ENCODE results near the gene SPATA33. TPM values are rescaled to one million over a fixed set of nuclear protein-coding genes. Genes with fewer than 3 reads are reported as not detected.
A peak's percentile ranks its signal among the peaks of the same experiment; 100 is the strongest.
"Not testable (repeated sequence)": the region's sequence is repeated elsewhere in the genome, so short reads cannot be mapped to it uniquely, and the experiment has no call there.

The SPATA33 gene
- total RNA-seq, 1 donor from 2014 or later, result 3.0 TPM

DNA sequence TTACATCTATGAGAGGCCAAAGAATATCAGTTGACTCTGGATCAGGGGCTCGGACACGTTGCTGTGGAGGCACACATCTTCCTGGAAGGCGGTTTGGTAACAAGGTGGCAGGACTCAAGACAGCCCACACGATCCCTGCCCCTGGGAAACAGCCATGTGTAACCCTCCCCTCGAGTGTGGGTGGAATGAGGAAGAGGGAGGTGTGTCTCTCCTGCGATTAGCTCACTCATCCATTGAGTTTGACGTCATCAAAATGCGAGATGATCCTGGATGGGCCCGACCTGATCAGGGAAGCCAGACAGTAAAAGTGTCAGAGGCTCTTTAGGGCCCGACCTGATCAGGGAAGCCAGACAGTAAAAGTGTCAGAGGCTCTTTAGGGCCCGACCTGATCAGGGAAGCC, 6.6 kb downstream of the SPATA33 start:
- not testable (repeated sequence) for DNase-seq

DNA sequence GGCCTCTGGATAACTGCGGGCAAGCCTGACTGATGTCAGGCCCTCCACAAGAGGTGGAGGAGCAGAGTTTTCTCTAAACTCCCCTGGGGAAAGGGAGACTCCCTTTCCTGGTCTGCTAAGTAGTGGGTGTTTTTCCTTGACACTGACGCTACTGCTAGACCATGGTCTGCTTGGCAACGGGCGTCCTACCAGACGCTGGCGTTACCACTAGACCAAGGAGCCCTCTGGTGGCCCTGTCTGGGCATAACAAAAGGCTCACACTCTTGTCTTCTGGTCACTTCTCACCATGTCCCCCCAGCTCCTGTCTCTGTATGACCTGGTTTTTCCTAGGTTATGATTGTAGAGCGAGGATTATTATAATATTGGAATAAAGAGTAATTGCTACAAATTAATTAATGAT, 9.4 kb downstream of the SPATA33 start:
- DNase-seq, result not testable (repeated sequence)

DNA sequence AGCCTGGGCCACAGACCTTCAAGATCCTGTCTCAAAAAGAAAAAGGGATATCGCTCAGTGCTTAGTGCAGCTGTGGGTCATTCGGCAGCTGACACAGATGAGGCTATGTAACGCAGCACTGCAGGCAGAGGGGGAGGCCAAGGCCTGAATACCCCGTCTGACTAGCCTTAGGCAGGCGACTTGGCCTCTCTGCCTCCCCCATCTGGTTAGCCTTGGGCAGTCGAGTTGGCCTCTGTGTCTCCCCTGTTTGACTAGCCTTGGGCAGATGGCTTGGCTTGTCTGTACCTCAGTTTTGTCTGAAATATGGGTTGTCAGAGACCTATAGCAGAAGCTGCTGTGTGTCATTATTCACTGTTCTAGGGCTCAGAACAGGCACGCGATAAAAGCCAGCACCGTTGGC, 10.0 kb downstream of the SPATA33 start:
- no peak for DNase-seq

DNA sequence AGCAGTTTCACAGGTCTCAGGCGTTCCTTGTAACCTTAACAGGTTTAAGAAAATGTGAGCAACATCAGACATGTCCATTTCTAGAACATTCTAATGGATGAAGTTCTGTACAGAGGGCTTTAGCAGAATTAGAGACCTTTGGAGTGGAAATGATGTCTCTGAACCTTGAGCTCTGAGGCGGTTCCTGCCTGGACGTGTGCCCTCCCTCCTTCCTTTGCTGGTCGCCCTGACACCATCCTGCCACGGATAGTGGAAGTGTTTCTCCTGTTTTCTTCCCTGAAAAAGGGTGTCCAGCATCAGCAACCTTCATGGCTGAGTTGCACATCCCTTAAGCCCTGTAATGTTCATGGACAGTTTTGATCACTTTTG, 11.1 kb downstream of the SPATA33 start:
- DNase-seq, result no peak

DNA sequence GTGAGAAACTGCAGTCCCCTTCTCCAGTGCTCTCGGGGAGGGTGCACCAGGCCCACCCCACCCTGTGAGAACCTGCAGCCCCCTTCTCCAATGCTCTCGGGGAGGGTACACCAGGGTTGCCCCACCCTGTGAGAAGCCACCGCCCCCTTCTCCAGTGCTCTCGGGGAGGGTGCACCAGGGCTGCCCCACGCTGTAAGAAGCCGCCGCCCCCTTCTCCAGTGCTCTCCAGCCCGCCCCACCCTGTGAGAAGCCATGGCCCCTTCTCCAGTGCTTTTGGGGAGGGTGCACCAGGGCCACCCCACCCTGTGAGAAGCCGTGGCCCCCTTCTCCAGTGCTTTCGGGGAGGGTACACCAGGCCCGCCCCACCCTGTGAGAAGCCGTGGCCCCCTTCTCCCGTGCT, 12.1 kb downstream of the SPATA33 start:
- DNase-seq, result no peak

DNA sequence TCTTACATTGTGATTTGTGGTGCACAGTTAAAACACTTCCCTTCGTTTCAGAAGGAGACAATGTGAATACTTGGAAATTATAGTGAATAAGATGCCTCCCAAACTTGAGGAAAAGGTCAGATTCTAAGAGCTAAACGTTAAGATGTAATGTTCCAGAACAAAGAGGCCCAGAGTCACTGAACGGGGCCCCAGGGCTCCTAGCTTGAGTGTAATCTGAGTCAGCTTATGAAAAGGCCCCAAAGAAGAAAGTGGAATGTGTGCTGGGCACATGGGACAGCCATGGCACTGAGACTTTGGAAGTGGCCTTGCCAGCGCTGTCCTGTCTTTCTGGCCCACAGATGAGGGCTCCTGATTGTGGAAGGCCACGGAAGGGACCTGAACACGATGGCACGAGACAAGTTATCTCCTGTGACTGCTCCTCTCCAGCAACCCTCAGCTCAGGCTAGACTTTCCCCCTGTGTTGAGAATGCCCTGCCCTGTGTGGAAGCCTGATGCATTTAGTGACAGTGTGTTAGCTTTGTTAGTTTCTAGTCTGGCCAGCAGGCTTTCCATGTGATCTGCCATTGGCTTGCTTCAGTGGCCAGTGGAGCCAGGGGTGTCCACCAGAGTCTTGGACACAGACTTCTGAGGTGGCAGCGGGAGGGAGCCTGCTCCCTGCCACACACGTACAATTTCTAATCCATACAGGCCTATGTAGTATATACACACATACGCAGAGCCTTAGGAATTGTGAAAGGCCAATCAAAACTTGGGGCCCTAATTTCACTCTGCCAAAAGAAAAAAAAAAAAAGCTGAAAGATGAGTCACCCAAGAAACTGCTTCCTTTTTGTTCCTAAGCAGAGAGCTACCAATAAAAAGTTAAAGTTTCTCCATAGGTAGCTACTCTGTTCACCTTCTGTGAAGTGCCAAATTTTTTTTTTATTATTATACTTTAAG, 13.1 kb downstream of the SPATA33 start:
- DNase-seq, result no peak

DNA sequence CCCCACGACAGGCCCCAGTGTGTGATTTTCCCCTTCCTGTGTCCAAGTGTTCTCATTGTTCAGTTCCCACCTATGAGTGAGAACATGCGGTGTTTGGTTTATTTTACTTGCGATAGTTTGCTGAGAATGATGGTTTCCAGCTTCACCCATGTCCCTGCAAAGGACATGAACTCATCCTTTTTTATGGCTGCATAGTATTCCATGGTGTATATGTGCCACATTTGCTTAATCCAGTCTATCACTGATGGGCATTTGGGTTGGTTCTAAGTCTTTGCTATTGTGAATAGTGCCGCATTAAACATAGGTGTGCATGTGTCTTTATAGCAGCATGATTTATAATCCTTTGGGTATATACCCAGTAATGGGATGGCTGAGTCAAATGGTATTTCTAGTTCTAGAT, 13.9 kb downstream of the SPATA33 start:
- not testable (repeated sequence) for DNase-seq

DNA sequence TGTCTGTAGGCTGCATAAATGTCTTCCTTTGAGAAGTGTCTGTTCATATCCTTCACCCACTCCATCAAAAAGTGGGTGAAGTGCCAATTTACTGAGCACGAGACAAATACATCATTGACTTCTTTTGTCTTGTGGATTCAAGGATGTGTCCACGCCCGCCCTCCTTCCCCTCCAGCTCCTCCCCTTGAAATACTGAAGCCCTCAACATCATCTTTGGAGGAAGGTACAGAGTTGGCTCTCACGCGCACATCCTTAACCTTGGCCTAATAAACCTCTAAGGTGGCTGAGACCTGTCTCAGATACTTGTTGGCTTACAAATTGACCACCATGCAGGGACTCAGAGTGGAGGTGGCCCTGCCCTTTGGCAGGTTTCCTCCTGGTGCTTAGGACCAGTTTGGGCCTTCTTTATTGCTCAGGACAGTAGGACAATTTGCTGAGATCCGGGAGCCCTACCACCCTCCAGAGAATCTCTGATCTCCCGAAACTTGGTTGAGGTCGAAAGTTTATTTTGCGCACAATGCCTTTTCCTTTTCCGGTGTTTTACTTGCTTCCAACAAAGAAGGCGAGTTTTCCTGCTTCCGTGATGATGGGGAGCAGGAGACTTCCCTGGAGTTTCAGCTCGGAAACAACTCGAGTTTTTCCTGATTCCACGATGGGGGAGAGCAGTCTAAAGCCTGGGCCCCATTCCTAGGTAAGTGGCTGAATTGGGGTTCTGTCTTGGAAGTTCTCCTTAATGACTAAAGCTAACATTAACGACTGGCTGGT, 14.7 kb downstream of the SPATA33 start:
- DNase-seq, result no peak

DNA sequence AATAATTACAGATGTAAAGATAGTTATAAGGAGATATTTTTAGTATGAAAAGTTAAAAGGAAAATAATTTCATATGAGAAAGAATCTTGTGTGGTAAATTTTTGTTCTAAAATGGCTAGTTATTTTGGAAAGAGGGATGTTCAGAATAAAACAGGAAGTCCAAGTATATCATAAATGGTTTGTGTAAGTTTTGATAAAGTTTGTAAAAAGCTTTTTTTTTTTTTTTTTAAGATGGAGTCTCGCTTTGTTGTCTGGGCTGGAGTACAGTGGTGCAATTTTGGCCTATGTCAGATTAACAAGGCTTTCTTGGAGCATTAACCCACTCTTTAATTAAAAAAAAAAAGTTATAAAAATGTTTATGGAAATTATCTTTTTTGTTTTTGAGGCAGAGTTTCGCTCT, 20.6 kb downstream of the SPATA33 start:
- DNase-seq, result no peak

DNA sequence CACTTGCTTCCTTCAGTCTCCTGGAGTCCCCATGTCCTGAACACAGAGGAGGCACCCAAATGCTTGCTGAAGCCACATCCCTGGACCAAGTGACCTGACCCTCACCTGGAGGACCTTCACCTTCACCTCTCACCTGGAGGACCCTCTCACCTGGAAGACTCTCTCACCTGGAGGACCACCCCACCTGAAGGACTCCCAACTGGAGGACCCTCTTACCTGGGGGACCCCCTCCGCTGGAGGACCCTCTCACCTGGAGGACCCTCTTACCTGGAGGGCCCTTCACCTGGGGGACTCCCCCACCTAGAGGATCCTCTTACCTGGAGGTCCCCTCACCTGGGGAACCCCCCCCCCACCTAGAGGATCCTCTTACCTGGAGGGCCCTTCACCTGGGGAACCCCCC, 28.3 kb downstream of the SPATA33 start:
- DNase-seq, result no peak

DNA sequence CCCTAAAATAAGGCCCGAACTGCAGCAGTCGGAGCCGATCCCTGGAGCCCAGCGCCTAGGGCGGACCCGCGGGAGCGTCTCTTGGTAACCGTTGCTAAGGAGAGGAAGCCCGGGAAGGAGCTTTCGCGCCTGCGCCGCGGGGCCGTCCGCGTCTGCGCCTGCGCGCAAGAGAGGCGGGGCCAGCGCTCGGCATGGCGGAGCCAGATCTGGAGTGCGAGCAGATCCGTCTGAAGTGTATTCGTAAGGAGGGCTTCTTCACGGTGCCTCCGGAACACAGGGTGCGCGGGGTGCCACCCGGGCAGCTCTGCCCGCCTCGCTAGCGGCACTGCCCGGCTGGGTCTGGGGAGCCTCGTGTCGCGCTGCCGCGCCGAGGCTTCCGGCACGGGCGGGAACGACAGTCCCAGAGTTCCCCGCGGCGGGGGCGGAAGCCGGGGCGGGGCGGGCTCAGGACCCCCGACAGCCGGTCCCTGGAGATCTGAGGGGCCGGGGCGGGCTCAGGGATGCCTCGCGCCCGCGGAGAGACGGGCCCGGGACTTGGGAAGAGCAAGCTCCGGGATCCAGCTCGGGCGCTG, 29.0 kb downstream of the SPATA33 start, which contains the start of gene CDK10:
TSS of gene CDK10 (plus strand) at position 170 of the 572 bp plus-strand sequence. CDS start at position 192, 22 bp downstream.
- DNase-seq, result peak; percentile 95

DNA sequence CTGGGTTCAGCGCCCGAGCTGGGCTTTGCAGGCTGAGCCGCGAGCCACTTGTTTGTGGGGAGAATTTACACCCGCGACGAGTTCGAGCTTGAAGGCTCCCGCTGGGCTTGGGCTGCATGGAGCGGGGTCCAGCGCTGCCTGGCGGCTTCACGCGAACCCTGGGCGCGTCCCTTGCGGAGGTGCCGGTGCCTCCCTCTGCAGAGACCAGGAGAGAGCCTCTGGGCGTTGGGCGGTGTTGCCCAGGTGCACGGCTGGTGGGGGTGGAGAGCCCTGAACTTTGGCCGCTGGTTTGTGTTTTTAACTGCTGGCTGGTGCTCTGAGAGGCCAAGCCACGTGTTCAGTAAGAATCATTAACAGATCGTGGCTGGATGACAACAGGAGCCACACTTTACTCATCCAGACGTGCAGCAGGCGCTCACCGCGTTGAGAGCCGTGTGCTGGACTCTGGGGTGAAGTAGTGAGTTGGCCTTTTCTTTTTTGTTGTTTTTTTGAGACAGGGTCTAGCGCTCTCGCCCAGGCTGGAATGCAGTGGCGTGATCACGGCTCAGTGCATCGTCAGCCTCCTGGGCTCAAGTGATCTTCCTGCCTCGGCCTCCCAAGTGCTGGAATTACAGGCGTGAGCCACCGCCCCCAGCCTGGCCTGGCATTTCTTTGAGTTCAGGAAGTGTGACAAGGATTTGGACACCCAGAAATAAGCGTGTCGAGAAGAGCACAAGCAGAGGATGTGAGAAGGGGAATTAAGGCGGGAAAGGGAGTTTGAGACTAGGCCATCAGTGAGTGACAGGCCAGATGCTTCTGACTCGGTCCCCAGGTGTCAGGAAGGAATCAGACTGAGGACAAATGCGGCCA, 29.7 kb downstream of the SPATA33 start:
- no peak for DNase-seq

DNA sequence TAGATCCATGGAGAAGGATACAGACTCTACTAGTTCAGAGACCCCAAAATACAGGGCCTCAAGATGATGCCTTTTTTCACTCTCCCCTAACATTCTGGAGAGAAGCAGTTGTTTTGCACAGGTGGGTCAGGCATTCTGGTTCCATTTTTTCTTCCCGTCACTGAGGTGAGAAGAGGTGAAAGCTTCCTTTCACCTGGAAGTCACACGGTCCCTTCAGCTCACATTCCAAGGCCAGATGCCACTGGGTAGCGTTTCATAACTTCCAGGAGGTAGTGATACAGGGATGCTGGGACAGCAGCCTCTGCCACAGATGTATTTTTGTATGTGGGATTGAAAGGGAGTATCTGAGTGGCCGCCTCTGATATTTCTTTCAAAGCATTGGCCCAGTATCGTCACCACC, 30.8 kb downstream of the SPATA33 start:
- no peak for DNase-seq

DNA sequence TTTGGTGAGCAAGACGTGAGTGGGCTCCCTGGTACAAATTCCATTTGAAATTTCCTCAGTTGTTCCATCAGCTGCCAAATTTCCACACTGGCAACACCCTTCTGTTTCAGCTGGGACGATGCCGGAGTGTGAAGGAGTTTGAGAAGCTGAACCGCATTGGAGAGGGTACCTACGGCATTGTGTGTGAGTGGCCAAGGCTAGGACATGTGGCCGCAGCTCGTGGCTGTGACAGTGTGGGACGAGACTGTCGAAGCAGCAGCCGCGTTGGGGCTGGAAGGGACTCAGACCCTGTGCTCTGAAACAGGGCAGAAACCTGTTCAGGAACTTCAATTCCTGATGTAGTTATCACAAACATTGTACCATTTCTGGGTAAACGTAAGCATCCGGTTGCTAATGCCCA, 31.5 kb downstream of the SPATA33 start:
- DNase-seq, result no peak

DNA sequence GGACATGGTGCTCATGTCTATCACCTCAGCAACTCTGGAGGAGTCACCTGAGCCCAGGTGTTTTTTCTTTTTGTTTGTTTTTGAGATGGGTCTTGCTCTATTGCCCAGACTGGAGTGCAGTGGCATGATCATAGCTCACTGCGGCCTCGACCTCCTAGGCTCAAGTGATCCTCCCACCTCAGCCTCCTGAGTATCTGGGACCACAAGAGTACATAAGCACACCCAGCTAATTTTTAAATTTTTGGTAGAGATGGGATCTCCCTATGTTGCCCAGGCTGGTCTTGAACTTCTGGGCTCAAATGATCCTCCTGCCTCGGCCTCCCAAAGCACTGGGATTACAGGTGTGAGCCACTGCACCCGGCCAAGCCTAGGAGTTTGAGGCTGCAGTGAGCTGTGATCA, 32.0 kb downstream of the SPATA33 start:
- not testable (repeated sequence) for DNase-seq

DNA sequence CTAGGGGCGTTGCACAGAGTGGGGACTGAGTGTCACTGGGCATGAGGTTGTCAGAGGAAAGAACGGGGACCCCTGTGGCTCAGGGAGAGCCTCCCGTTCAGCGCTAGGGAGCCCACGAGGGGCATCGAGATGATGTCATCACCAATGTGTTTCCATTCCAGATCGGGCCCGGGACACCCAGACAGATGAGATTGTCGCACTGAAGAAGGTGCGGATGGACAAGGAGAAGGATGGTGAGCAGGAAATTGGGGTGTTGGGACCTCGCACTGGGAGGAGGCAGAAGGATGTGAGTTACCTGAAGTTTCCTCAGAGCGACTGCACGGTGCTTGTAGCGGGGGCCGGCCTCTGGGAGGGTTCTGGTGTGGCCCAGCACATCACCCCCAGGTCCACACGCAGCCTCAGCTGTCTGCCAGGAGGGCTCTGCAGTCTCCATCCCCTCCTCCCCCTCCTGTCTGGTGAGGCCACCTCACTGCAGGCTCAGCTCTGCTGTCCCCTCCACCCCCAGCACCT, 32.8 kb downstream of the SPATA33 start:
- DNase-seq, result no peak

DNA sequence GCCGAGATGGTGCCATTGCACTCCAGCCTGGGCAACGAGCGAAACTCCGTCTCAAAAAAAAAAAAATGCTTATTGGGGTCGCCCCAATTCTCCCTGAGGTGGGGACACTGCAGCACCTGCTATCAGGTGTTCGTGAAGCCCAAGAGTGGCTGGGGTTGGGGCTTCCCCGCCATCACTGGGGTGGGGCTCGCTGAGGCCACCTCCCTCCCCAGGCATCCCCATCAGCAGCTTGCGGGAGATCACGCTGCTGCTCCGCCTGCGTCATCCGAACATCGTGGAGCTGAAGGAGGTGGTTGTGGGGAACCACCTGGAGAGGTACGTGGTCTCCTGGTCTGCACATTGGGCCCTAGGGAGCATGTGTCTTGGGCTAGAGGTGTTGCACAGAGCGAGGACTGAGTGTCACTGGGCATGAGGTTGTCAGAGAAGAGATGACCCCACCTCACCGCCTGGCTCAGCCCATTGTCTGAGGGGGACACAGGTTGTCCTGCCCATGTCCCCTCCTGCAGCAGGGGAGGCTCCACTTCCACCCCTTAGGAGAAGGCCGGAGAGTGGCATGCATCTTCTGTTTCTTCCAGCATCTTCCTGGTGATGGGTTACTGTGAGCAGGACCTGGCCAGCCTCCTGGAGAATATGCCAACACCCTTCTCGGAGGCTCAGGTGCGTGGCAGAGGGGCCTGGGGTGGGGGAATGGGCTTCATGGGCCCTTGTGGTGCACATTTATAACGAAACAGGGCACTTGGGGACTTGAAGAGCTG, 33.8 kb downstream of the SPATA33 start:
- no peak for DNase-seq

DNA sequence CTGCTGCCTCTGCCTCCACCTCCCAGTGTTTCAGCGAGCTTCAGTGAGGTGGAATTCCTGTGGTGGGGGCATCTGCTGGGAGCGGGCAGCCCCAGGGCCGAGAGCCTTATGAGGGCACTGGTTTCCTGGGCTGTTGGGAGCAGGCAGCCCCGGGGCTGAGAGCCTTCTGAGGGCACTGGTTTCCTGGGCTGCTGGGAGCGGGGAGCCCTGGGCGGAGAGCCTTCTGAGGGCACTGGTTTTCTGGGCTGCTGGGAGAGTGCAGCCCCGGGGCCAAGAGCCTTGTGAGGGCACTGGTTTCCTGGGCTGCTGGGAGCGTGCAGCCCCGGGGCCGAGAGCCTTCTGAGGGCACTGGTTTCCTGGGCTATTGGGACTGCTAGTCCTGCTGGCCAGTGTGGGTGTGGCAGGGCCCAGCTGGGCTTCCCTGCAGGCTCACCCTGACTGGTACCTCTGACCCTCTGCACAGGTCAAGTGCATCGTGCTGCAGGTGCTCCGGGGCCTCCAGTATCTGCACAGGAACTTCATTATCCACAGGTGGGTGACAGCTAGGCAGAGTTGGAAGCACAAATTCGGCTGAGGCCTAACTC, 34.4 kb downstream of the SPATA33 start:
- no peak for DNase-seq

DNA sequence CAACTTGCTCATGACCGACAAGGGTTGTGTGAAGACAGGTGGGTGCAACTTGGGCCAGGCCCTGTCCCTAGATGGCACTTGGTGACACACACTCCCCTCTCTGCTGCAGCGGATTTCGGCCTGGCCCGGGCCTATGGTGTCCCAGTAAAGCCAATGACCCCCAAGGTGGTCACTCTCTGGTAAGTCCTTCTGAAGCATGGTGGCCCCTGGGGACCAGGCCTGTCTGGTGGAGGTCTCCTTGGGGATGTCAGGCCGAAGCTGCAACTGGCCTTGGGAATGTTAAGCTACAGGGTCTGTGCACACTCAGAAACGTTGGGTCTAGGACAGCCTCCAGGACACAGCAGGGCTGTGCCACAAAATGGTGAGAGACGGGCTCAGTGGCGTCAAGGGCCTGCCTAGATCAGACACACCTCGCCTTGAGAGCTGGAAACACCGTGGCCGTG, 35.7 kb downstream of the SPATA33 start:
- DNase-seq, result no peak

DNA sequence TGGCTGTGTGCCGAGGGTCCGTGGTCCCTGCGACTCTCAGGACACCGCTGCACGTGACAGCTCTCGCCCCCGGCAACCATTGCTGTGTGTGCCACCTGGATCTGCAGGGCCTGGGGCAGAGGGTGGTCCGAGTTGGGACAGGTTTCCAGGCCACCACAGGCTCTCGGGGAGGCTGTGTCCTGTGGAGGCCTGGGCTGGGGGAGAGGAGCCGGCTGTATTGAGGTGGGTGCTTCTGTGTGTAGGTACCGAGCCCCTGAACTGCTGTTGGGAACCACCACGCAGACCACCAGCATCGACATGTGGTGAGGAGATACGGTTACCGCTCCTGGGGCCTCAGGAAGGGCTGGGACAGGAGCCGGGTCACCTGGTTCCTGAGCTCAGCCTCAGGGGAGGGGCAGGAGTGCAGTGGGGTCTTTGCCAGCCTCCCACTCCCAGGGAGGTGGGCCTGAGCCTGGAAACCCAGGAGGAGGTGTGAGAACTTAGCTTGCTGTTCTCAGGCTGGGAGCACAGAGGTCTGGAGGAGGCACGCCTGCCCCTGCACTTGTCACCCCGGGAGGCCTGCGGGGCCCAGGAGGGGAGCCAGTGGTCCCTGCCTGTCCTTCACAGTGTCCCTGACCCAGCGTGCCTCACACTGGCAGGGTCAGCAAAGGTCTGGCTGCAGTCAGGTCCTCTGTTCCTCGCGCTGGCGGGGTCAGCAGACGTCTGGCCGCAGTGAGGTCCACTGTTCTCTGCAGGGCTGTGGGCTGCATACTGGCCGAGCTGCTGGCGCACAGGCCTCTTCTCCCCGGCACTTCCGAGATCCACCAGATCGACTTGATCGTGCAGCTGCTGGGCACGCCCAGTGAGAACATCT, 36.5 kb downstream of the SPATA33 start:
- no peak for DNase-seq

All from tongue (tissue), 2 donors.